ENCODE results near the gene TMEM117. TPM values are rescaled to one million over a fixed set of nuclear protein-coding genes. Genes with fewer than 3 reads are reported as not detected.

Gene TMEM117
- total RNA-seq, 1 experiment from 2014 or later: 8.2 TPM

GRCh38 chr12:44046732-44047417 lies 211.0 kb downstream of the TMEM117 start:
- no peak overlapping the region for H3K27ac ChIP-seq
- H3K4me1 ChIP-seq (replicated peaks): no peaks in the 10 kb centered on the region
- no peak overlapping the region for H3K4me3 ChIP-seq
- no peaks in the 10 kb centered on the region for H3K27me3 ChIP-seq (replicated peaks)
- DNase-seq (ENCODE audit: low read depth in 1 of 2, low spot score in 2 of 2): no peak
- H3K36me3 ChIP-seq: no peaks in the 10 kb centered on the region
- no peaks in the 10 kb centered on the region for H3K9me3 ChIP-seq (replicated peaks)

GRCh38 chr12:44052554-44052953 lies 216.7 kb downstream of the TMEM117 start:
- no peak for DNase-seq (ENCODE audit: low read depth in 1 of 2, low spot score in 2 of 2)
- Histone ChIP-seq H3K9me3 (replicated peaks) (no peaks in the 10 kb centered on the region), H3K27ac (no peak overlapping the region), H3K4me1 (replicated peaks) (no peaks in the 10 kb centered on the region), H3K27me3 (replicated peaks) (no peaks in the 10 kb centered on the region), H3K4me3 (no peak overlapping the region), H3K36me3 (no peaks in the 10 kb centered on the region)

GRCh38 chr12:44053549-44054127 lies 217.8 kb downstream of the TMEM117 start:
- no peaks in the 10 kb centered on the region for H3K4me1 ChIP-seq (replicated peaks)
- H3K27me3 ChIP-seq (replicated peaks): no peaks in the 10 kb centered on the region
- DNase-seq (ENCODE audit: low read depth in 1 of 2, low spot score in 2 of 2): no peak
- no peak overlapping the region for H3K27ac ChIP-seq
- H3K36me3 ChIP-seq: no peaks in the 10 kb centered on the region
- H3K4me3 ChIP-seq: no peak overlapping the region
- no peaks in the 10 kb centered on the region; the same call in 1 of the 2 replicates for H3K9me3 ChIP-seq (replicated peaks)

GRCh38 chr12:44054281-44054680 lies 218.4 kb downstream of the TMEM117 start:
- H3K27ac ChIP-seq: no peak overlapping the region
- no peaks in the 10 kb centered on the region for H3K36me3 ChIP-seq
- no peaks in the 10 kb centered on the region; the same call in 1 of the 2 replicates for H3K9me3 ChIP-seq (replicated peaks)
- H3K4me1 ChIP-seq (replicated peaks): no peaks in the 10 kb centered on the region
- H3K27me3 ChIP-seq (replicated peaks): no peaks in the 10 kb centered on the region
- no peak overlapping the region for H3K4me3 ChIP-seq
- DNase-seq (ENCODE audit: low read depth in 1 of 2, low spot score in 2 of 2): no peak

- Histone ChIP-seq H3K27ac (no peak overlapping the region), H3K36me3 (no peaks in the 10 kb centered on the region), H3K27me3 (replicated peaks) (no peaks in the 10 kb centered on the region), H3K4me1 (replicated peaks) (no peaks in the 10 kb centered on the region), H3K4me3 (no peak overlapping the region), H3K9me3 (replicated peaks) (no peaks in the 10 kb centered on the region; the same call in 1 of the 2 replicates)
- no peak for DNase-seq (ENCODE audit: low read depth in 1 of 2, low spot score in 2 of 2)
Observed at GRCh38 chr12:44058366-44058765, 222.5 kb downstream of the TMEM117 start.

- no peak overlapping the region for H3K27ac ChIP-seq
- H3K27me3 ChIP-seq (replicated peaks): no peaks in the 10 kb centered on the region
- DNase-seq (ENCODE audit: low read depth in 1 of 2, low spot score in 2 of 2): no peak
- no peaks in the 10 kb centered on the region for H3K4me1 ChIP-seq (replicated peaks)
- H3K9me3 ChIP-seq (replicated peaks): no peaks in the 10 kb centered on the region; the same call in 1 of the 2 replicates
- no peak overlapping the region for H3K4me3 ChIP-seq
- no peaks in the 10 kb centered on the region for H3K36me3 ChIP-seq
Observed at GRCh38 chr12:44059476-44059875, 223.6 kb downstream of the TMEM117 start.

GRCh38 chr12:44063671-44064070 lies 227.8 kb downstream of the TMEM117 start:
- Histone ChIP-seq H3K27ac (no peak overlapping the region), H3K27me3 (replicated peaks) (no peaks in the 10 kb centered on the region), H3K4me1 (replicated peaks) (no peaks in the 10 kb centered on the region), H3K9me3 (replicated peaks) (no peaks in the 10 kb centered on the region; the same call in 1 of the 2 replicates), H3K4me3 (no peak overlapping the region), H3K36me3 (no peaks in the 10 kb centered on the region)
- DNase-seq (ENCODE audit: low read depth in 1 of 2, low spot score in 2 of 2): no peak

GRCh38 chr12:44076871-44077270 lies 241.0 kb downstream of the TMEM117 start:
- no peaks in the 10 kb centered on the region for H3K36me3 ChIP-seq
- H3K27ac ChIP-seq: no peak overlapping the region
- no peak overlapping the region for H3K4me3 ChIP-seq
- H3K9me3 ChIP-seq (replicated peaks): no peaks in the 10 kb centered on the region
- H3K4me1 ChIP-seq (replicated peaks): no peaks in the 10 kb centered on the region
- DNase-seq (ENCODE audit: low read depth in 1 of 2, low spot score in 2 of 2): no peak
- no peaks in the 10 kb centered on the region for H3K27me3 ChIP-seq (replicated peaks)

- H3K4me1 ChIP-seq (replicated peaks): no peaks in the 10 kb centered on the region
- no peak overlapping the region for H3K4me3 ChIP-seq
- H3K36me3 ChIP-seq: no peaks in the 10 kb centered on the region
- H3K9me3 ChIP-seq (replicated peaks): no peaks in the 10 kb centered on the region
- no peak for DNase-seq (ENCODE audit: low read depth in 1 of 2, low spot score in 2 of 2)
- H3K27ac ChIP-seq: no peak overlapping the region
- H3K27me3 ChIP-seq (replicated peaks): no peaks in the 10 kb centered on the region
Observed at GRCh38 chr12:44077294-44077693, 241.4 kb downstream of the TMEM117 start.

GRCh38 chr12:44078273-44078672 lies 242.4 kb downstream of the TMEM117 start:
- Histone ChIP-seq H3K27me3 (replicated peaks) (no peaks in the 10 kb centered on the region), H3K4me3 (no peak overlapping the region), H3K4me1 (replicated peaks) (no peaks in the 10 kb centered on the region), H3K9me3 (replicated peaks) (no peaks in the 10 kb centered on the region), H3K36me3 (no peaks in the 10 kb centered on the region), H3K27ac (no peak overlapping the region)
- no peak for DNase-seq (ENCODE audit: low read depth in 1 of 2, low spot score in 2 of 2)

GRCh38 chr12:44088647-44089046 lies 252.8 kb downstream of the TMEM117 start:
- Histone ChIP-seq H3K27me3 (replicated peaks) (no peaks in the 10 kb centered on the region), H3K27ac (no peak overlapping the region), H3K36me3 (no peaks in the 10 kb centered on the region), H3K9me3 (replicated peaks) (no peaks in the 10 kb centered on the region; the same call in 1 of the 2 replicates), H3K4me1 (replicated peaks) (no peaks in the 10 kb centered on the region), H3K4me3 (no peak overlapping the region)
- DNase-seq (ENCODE audit: low read depth in 1 of 2, low spot score in 2 of 2): no peak

GRCh38 chr12:44091948-44092606 lies 256.2 kb downstream of the TMEM117 start:
- Histone ChIP-seq H3K9me3 (replicated peaks) (no peaks in the 10 kb centered on the region; the same call in 1 of the 2 replicates), H3K27me3 (replicated peaks) (no peaks in the 10 kb centered on the region), H3K27ac (no peak overlapping the region), H3K4me1 (replicated peaks) (no peaks in the 10 kb centered on the region), H3K36me3 (no peaks in the 10 kb centered on the region), H3K4me3 (no peak overlapping the region)
- DNase-seq (ENCODE audit: low read depth in 1 of 2, low spot score in 2 of 2): no peak

- H3K4me3 ChIP-seq: no peak overlapping the region
- no peaks in the 10 kb centered on the region for H3K9me3 ChIP-seq (replicated peaks)
- DNase-seq (ENCODE audit: low read depth in 1 of 2, low spot score in 2 of 2): no peak
- H3K27me3 ChIP-seq (replicated peaks): no peaks in the 10 kb centered on the region
- H3K27ac ChIP-seq: no peak overlapping the region
- H3K4me1 ChIP-seq (replicated peaks): no peaks in the 10 kb centered on the region
- H3K36me3 ChIP-seq: no peaks in the 10 kb centered on the region
Observed at GRCh38 chr12:44098786-44099185, 262.9 kb downstream of the TMEM117 start.

GRCh38 chr12:44099486-44099885 lies 263.6 kb downstream of the TMEM117 start:
- Histone ChIP-seq H3K4me1 (replicated peaks) (no peaks in the 10 kb centered on the region), H3K27me3 (replicated peaks) (no peaks in the 10 kb centered on the region), H3K9me3 (replicated peaks) (no peaks in the 10 kb centered on the region), H3K4me3 (no peak overlapping the region), H3K27ac (no peak overlapping the region), H3K36me3 (no peaks in the 10 kb centered on the region)
- no peak for DNase-seq (ENCODE audit: low read depth in 1 of 2, low spot score in 2 of 2)

All from SJSA1 (cell line).